Measurements from ENCODE around the gene LKAAEAR1. TPM values are rescaled to one million over a fixed set of nuclear protein-coding genes. Genes with fewer than 3 reads are reported as not detected.

The LKAAEAR1 gene
- total and polyA plus RNA-seq, 8 donors = 0.23 TPM; not detected in 7

- no peak overlapping the region for H3K4me3 ChIP-seq
- no peaks in the 10 kb centered on the region for H3K9me3 ChIP-seq
- H3K27ac ChIP-seq = no peak overlapping the region
- intact Hi-C loops (cut with DNase I; ENCODE audit: low total_unique reads) = no loop called here
- H3K36me3 ChIP-seq = no peaks in the 10 kb centered on the region
- peaks cover 8 to 13% (median 12%) of the 10 kb centered on the region in 4 donors for H3K4me1 ChIP-seq
- WGBS, 5 donors = 85 to 91% (median 89%) methylated on average over 12 to 28 of the region's 28 CpGs
- no peak for DNase-seq
- TF ChIP-seq, protein P1, sequence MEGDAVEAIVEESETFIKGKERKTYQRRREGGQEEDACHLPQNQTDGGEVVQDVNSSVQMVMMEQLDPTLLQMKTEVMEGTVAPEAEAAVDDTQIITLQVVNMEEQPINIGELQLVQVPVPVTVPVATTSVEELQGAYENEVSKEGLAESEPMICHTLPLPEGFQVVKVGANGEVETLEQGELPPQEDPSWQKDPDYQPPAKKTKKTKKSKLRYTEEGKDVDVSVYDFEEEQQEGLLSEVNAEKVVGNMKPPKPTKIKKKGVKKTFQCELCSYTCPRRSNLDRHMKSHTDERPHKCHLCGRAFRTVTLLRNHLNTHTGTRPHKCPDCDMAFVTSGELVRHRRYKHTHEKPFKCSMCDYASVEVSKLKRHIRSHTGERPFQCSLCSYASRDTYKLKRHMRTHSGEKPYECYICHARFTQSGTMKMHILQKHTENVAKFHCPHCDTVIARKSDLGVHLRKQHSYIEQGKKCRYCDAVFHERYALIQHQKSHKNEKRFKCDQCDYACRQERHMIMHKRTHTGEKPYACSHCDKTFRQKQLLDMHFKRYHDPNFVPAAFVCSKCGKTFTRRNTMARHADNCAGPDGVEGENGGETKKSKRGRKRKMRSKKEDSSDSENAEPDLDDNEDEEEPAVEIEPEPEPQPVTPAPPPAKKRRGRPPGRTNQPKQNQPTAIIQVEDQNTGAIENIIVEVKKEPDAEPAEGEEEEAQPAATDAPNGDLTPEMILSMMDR (IDR thresholded peaks at IDR 0.05) = no peak
- TF ChIP-seq POLR2AphosphoS5 (IDR thresholded peaks at IDR 0.05) = no peak
- no peak for TF ChIP-seq EP300 (IDR thresholded peaks at IDR 0.05)
- TF ChIP-seq POLR2A (IDR thresholded peaks at IDR 0.05) = no peak
- peaks cover 10 to 74% (median 28%) of the 10 kb centered on the region in 3 donors for H3K27me3 ChIP-seq
These were observed 22.3 kb upstream of the LKAAEAR1 start for GRCh38 chr20:64106435-64106961.

GRCh38 chr20:64105846-64106434, 21.7 kb upstream of the LKAAEAR1 start:
- TF ChIP-seq POLR2A (IDR thresholded peaks at IDR 0.05) (no peak), EP300 (IDR thresholded peaks at IDR 0.05) (no peak), POLR2AphosphoS5 (IDR thresholded peaks at IDR 0.05) (no peak)
- TF ChIP-seq, protein P1 (IDR thresholded peaks at IDR 0.05) = no peak
- 87 to 91% (median 89%) methylated on average over 31 to 39 of the region's 39 CpGs for WGBS, 5 donors
- Histone ChIP-seq H3K4me3 (no peak overlapping the region), H3K4me1 (peaks cover 8 to 14% (median 12%) of the 10 kb centered on the region in 4 donors), H3K9me3 (no peaks in the 10 kb centered on the region), H3K36me3 (no peaks in the 10 kb centered on the region), H3K27me3 (peaks cover 10 to 80% (median 33%) of the 10 kb centered on the region in 3 donors), H3K27ac (no peak overlapping the region)
- intact Hi-C loops (cut with DNase I; ENCODE audit: low total_unique reads) = no loop called here
- DNase-seq = no peak

GRCh38 chr20:64104667-64105451, 20.7 kb upstream of the LKAAEAR1 start:
- Histone ChIP-seq H3K27ac (no peak overlapping the region), H3K27me3 (peaks cover 10 to 91% (median 42%) of the 10 kb centered on the region in 3 donors), H3K4me1 (peaks cover 8 to 14% (median 12%) of the 10 kb centered on the region in 4 donors), H3K36me3 (no peaks in the 10 kb centered on the region), H3K9me3 (no peaks in the 10 kb centered on the region), H3K4me3 (no peak overlapping the region)
- 73 to 88% (median 84%) methylated on average over 6 to 25 of the region's 25 CpGs for WGBS, 5 donors
- intact Hi-C loops (cut with DNase I; ENCODE audit: low total_unique reads) = no loop called here
- DNase-seq = no peak
- TF ChIP-seq POLR2AphosphoS5 (IDR thresholded peaks at IDR 0.05) = no peak
- TF ChIP-seq, protein P1 (IDR thresholded peaks at IDR 0.05) = no peak
- TF ChIP-seq EP300 (IDR thresholded peaks at IDR 0.05) = no peak
- no peak for TF ChIP-seq POLR2A (IDR thresholded peaks at IDR 0.05)

DNA sequence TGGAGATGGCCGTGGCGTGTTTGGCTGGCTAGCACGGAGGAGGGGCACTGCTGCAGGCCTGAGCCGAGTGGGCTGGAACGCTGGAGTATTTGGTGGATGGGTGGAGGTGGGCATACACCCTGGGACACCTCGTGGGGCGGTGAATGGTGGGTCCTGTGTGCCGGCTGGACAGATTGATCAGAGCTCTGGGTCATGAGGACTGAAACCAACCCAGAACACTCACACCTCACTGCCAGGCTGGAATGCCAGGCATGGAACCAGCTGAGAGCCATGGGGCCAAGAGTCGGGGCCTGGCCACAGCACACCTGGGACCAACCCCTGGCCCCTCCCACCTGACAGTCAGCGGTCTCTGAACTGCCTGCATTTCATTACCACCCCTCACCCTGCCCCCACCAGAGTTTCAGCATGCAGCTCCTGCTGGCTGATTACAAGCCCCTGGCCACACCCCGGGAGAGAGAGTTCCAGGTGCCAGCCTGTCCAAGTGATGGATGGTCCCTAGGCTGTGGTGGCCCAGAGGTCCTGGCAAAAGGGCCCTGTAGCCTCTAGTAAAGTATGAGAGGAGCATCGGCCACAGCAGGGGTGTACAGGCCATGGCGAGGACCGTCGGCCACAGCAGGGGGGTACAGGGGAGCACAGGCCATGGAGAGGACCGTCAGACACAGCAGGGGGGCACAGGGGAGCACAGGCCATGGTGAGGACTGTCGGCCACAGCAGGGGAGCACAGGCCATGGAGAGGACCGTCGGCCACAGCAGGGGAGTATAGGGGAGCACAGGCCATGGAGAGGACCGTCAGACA, 19.9 kb upstream of the LKAAEAR1 start:
- intact Hi-C loops (cut with DNase I; ENCODE audit: low total_unique reads) = no loop called here
- no peak overlapping the region for H3K4me3 ChIP-seq
- H3K27ac ChIP-seq = no peak overlapping the region
- H3K4me1 ChIP-seq = peaks cover 8 to 14% (median 12%) of the 10 kb centered on the region in 4 donors
- TF ChIP-seq, protein P1 (IDR thresholded peaks at IDR 0.05) = no peak
- TF ChIP-seq EP300 (IDR thresholded peaks at IDR 0.05) (no peak), POLR2AphosphoS5 (IDR thresholded peaks at IDR 0.05) (no peak), POLR2A (IDR thresholded peaks at IDR 0.05) (no peak)
- H3K36me3 ChIP-seq = no peaks in the 10 kb centered on the region
- H3K9me3 ChIP-seq = no peaks in the 10 kb centered on the region
- H3K27me3 ChIP-seq = peaks cover 10 to 94% (median 42%) of the 10 kb centered on the region in 3 donors
- 55 to 63% (median 60%) methylated on average over 10 to 20 of the region's 20 CpGs for WGBS, 5 donors
- no peak for DNase-seq
